ENCODE results near the gene ZNF488. TPM values are rescaled to one million over a fixed set of nuclear protein-coding genes. Genes with fewer than 3 reads are reported as not detected.

The ZNF488 gene
- total and polyA plus RNA-seq, 10 of the 15 experiments (the other 5 are each of a cell fraction or from before 2014, with no cell fraction given), result not detected

DNA sequence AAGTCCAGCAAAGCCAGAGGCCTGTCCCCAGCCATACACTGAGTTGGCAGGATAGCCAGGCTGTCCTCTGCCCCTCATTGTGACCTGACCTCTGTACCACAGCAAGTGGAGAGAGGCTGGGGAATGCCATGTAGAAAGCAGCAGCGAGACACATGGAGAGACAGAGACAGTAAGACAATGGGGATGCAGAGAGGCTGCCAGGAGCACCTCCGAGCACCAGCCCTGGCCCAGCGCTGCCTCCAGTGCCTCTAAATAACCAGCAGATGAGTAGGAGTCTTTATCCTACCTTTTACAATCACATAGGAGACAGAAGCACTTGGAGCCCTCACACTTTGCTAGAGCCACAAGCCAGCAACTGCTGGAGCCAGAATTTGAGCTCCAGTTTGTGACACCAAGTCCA is 53.7 kb downstream of the ZNF488 start:
- Histone ChIP-seq H2AFZ (ENCODE audit: control insufficient read depth, low read depth, low read length) (no peak overlapping the region), H3K9ac (ENCODE audit: control insufficient read depth, insufficient read depth, low read length) (no peak overlapping the region), H3K4me3 (no peak overlapping the region), H3K4me1 (ENCODE audit: control insufficient read depth, insufficient read depth, low read length) (no peaks in the 10 kb centered on the region), H3K9me3 (replicated peaks; ENCODE audit: control insufficient read depth, insufficient read depth, low read length) (no peaks in the 10 kb centered on the region), H3K27ac (ENCODE audit: control insufficient read depth, insufficient read depth) (no peak overlapping the region), H3K4me2 (ENCODE audit: control insufficient read depth, insufficient read depth) (no peak overlapping the region), H3K27me3 (replicated peaks in 1 of 2; ENCODE audit: control insufficient read depth in 2 of 2, insufficient read depth in 2 of 2, low read length in 1 of 2) (no peaks in the 10 kb centered on the region; a peak in 2 of 4 replicates), H4K20me1 (ENCODE audit: control insufficient read depth, insufficient read depth) (no peaks in the 10 kb centered on the region; the same call in 1 of the 2 replicates), H3K79me2 (ENCODE audit: control insufficient read depth, insufficient read depth, low read length) (no peaks in the 10 kb centered on the region), H3K36me3 (ENCODE audit: control insufficient read depth in 2 of 2, insufficient read depth in 2 of 2, low read length in 1 of 2) (no peaks in the 10 kb centered on the region)
- FAIRE-seq (no peak), DNase-seq (ENCODE audit: low read depth, low spot score) (no peak), ATAC-seq (no peak)
- RAD21 ChIA-PET (ENCODE audit: unreplicated experiment), result no interaction called here
- POLR2A ChIA-PET, result no interaction called here
- in situ Hi-C loops (cut with MboI) (no loop called here), intact Hi-C loops (cut with micrococcal nuclease; ENCODE audit: unreplicated experiment) (no loop called here)
- CTCF ChIA-PET, result interaction anchor here (2.6 to 2.9 kb wide), 2 partner anchors 10 to 305 kb away, joined by 5 to 7 read pairs; no protein-coding TSS in a partner anchor
- TF ChIP-seq ZNF622 (IDR thresholded peaks at IDR 0.05), result no peak
- TF ChIP-seq, protein P1, sequence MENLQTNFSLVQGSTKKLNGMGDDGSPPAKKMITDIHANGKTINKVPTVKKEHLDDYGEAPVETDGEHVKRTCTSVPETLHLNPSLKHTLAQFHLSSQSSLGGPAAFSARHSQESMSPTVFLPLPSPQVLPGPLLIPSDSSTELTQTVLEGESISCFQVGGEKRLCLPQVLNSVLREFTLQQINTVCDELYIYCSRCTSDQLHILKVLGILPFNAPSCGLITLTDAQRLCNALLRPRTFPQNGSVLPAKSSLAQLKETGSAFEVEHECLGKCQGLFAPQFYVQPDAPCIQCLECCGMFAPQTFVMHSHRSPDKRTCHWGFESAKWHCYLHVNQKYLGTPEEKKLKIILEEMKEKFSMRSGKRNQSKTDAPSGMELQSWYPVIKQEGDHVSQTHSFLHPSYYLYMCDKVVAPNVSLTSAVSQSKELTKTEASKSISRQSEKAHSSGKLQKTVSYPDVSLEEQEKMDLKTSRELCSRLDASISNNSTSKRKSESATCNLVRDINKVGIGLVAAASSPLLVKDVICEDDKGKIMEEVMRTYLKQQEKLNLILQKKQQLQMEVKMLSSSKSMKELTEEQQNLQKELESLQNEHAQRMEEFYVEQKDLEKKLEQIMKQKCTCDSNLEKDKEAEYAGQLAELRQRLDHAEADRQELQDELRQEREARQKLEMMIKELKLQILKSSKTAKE (IDR thresholded peaks at IDR 0.05; ENCODE audit: low read depth, poor library complexity, severe bottlenecking), result no peak
- TF ChIP-seq FOS (IDR thresholded peaks at IDR 0.05; ENCODE audit: borderline replicate concordance, extremely low read depth, insufficient read length), result no peak
- TF ChIP-seq NR2C1 (IDR thresholded peaks at IDR 0.05), result no peak
- TF ChIP-seq ATF7 (IDR thresholded peaks at IDR 0.05; ENCODE audit: low read depth), result no peak
- TF ChIP-seq, protein P2, sequence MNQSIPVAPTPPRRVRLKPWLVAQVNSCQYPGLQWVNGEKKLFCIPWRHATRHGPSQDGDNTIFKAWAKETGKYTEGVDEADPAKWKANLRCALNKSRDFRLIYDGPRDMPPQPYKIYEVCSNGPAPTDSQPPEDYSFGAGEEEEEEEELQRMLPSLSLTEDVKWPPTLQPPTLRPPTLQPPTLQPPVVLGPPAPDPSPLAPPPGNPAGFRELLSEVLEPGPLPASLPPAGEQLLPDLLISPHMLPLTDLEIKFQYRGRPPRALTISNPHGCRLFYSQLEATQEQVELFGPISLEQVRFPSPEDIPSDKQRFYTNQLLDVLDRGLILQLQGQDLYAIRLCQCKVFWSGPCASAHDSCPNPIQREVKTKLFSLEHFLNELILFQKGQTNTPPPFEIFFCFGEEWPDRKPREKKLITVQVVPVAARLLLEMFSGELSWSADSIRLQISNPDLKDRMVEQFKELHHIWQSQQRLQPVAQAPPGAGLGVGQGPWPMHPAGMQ (IDR thresholded peaks at IDR 0.05; ENCODE audit: borderline replicate concordance), result no peak
- BruUV-seq (replicated peaks), result no TSS peak
- WGBS (ENCODE audit: insufficient coverage, insufficient replicate concordance, low lambda C conversion rate, missing lambda C conversion rate), result 8% methylated on average over 3 of the region's 3 CpGs
- SMC1A ChIA-PET (ENCODE audit: uncharacterized antibody, unreplicated experiment), result no interaction called here
